Common myeloid progenitor, CD34-positive (primary cell): ENCODE data around the gene MPDZ.

Experiments used
- CTCF ChIA-PET: fragments of 350-600 bp; sonication (Branson Sonifier 250); formaldehyde crosslinking; loops from one replicate; lab custom pipeline; 2021; ENCODE audit warnings: antibody characterized with exemption; lab: Charles Lee
- POLR2A ChIA-PET: fragments of 350-600 bp; sonication (Branson Sonifier 250); formaldehyde crosslinking; loops from one replicate; lab custom pipeline; 2021; ENCODE audit warnings: antibody characterized with exemption; lab: Charles Lee
- DNase-seq, 3 donors: peaks; one replicate each; pipeline versions ENCODE4 v3.0.0 to v3.0.0-alpha.2; 2013
- H3K27ac ChIP-seq, 2 experiments: 1 replicate in 1 of 2; 2 replicates in 1 of 2; pipeline ENCODE4 v1.7.0; 2013; ENCODE audit warnings: inconsistent platforms in 2 of 2, low read length in 2 of 2, mild to moderate bottlenecking in 2 of 2, low read depth in 1 of 2, moderate library complexity in 1 of 2; ENCODE audit not compliant: severe bottlenecking in 2 of 2, insufficient read depth in 1 of 2, poor library complexity in 1 of 2
- H3K27me3 ChIP-seq, 5 experiments: replicated peaks in 2 of 5; 1 replicate in 3 of 5; 2 replicates in 2 of 5; pipeline versions ENCODE4 v1.6.1 to v1.7.0; 2013; ENCODE audit warnings: low read length in 4 of 5, mild to moderate bottlenecking in 2 of 5, moderate library complexity in 2 of 5, inconsistent platforms in 1 of 5; ENCODE audit not compliant: insufficient read depth in 5 of 5, control insufficient read depth in 4 of 5
- H3K36me3 ChIP-seq, 4 experiments: 1 replicate in 2 of 4; 2 replicates in 2 of 4; pipeline versions ENCODE4 v1.6.1 to v1.7.0; 2013; ENCODE audit warnings: low read length in 3 of 4, control low read depth in 1 of 4, mild to moderate bottlenecking in 1 of 4; ENCODE audit not compliant: control insufficient read depth in 4 of 4, insufficient read depth in 4 of 4
- H3K4me1 ChIP-seq, 4 experiments: 1 replicate in 3 of 4; 2 replicates in 1 of 4; pipeline versions ENCODE4 v1.6.1 to v1.7.1; 2013; ENCODE audit warnings: low read length in 3 of 4, mild to moderate bottlenecking in 3 of 4, control low read depth in 1 of 4, inconsistent platforms in 1 of 4, moderate library complexity in 1 of 4; ENCODE audit not compliant: control insufficient read depth in 4 of 4, insufficient read depth in 4 of 4; ENCODE audit errors: control extremely low read depth in 1 of 4
- H3K4me3 ChIP-seq, 7 experiments: 1 replicate in 4 of 7; 2 replicates in 3 of 7; pipeline versions ENCODE4 v1.5.1 to v1.7.0; 2013; ENCODE audit warnings: mild to moderate bottlenecking in 7 of 7, low read length in 6 of 7, moderate library complexity in 6 of 7, inconsistent platforms in 2 of 7, low read depth in 2 of 7, control low read depth in 1 of 7; ENCODE audit not compliant: insufficient read depth in 4 of 7, control insufficient read depth in 1 of 7; ENCODE audit errors: extremely low read depth in 1 of 7
- H3K9me3 ChIP-seq, 5 experiments: 1 replicate in 4 of 5; 2 replicates in 1 of 5; pipeline versions ENCODE4 v1.6.1 to v1.7.1; 2013; ENCODE audit warnings: low read length in 4 of 5, mild to moderate bottlenecking in 2 of 5, inconsistent platforms in 1 of 5, low read depth in 1 of 5, moderate library complexity in 1 of 5; ENCODE audit not compliant: control insufficient read depth in 4 of 5, insufficient read depth in 2 of 5; ENCODE audit errors: control extremely low read depth in 1 of 5
- WGBS: methylation state at CpG from one replicate; pipeline ENCODE4 v1.1.5; 2013; ENCODE audit not compliant: insufficient coverage; 5-methylcytosine and 5-hydroxymethylcytosine counted together

The MPDZ gene

DNA sequence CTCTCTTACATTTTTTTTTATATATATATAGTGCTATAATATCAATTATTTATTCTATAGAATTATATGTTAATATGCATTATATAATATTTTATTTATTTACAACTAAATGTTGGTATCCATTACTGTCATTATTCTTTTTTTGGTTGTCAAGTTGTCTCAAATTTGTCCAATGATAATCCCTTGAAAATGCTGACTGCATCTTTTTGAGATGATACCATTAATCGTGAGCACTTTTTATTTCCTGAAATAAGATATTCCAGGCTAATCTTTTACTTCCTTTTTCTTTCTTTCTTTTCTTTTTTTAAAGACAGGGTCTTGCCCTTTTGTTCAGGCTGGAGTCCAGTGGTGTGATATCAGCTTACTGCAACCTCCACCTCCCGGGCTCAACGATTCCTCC is 12.7 kb upstream of the MPDZ start:
- ChIA-PET POLR2A (no interaction called here), CTCF (no interaction called here)
- no peak overlapping the region for H3K27ac ChIP-seq
- no peaks in the 10 kb centered on the region for H3K4me1 ChIP-seq
- H3K27me3 ChIP-seq: no peaks in the 10 kb centered on the region
- 95% methylated on average over 3 of the region's 3 CpGs for WGBS
- H3K36me3 ChIP-seq: no peaks in the 10 kb centered on the region
- peaks cover 0 to 2% (median 0%) of the 10 kb centered on the region in 5 experiments for H3K9me3 ChIP-seq
- no peak for DNase-seq
- H3K4me3 ChIP-seq: no peak overlapping the region

DNA sequence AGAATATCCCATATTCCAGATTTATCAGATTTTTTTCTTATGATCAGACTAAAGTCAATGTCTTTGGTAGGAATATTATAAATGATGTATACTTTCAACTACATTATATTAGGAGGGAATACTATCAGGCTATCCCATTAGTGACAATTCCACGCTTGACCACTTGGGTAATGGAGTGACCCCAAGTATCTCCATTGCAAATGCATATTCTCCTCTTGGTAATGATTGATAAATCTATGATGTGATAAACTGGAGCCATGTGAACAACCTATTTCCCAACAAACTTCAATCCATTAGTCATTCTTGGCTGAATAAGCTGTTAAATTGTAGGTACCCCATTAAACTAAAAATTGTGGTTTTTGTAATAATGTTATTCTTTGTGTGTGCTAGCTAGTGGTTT is 12.2 kb upstream of the MPDZ start:
- no peaks in the 10 kb centered on the region for H3K36me3 ChIP-seq
- no CpG with 5 or more reads among the region's 1 CpG for WGBS
- ChIA-PET CTCF (no interaction called here), POLR2A (no interaction called here)
- H3K27me3 ChIP-seq: no peaks in the 10 kb centered on the region
- no peak overlapping the region for H3K27ac ChIP-seq
- no peak overlapping the region for H3K4me3 ChIP-seq
- no peaks in the 10 kb centered on the region for H3K9me3 ChIP-seq
- no peaks in the 10 kb centered on the region for H3K4me1 ChIP-seq
- no peak for DNase-seq

DNA sequence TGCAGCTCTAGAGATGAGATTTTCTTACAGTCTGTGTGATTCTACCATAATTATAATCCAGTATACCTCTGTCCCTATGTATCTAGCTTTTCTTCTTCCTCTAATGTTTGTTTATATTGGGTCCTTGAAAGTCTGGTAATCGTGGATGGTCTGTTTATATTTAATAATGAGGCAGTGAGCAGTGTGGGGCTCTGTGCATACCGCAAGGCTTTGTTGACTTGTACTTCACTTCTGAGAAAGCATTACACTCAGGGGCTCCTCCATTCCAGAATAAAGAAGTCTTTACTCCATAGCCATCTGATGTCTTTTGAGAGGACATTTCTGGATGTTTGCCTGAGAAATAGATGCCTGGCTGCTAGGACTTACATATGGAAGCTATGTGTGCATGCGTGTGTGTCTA is 4.5 kb upstream of the MPDZ start:
- Histone ChIP-seq H3K4me3 (no peak overlapping the region), H3K4me1 (peaks cover 0 to 5% (median 2%) of the 10 kb centered on the region in 4 experiments), H3K27me3 (peaks cover 0 to 2% (median 0%) of the 10 kb centered on the region in 5 experiments), H3K36me3 (no peaks in the 10 kb centered on the region), H3K27ac (no peak overlapping the region), H3K9me3 (no peaks in the 10 kb centered on the region)
- POLR2A ChIA-PET: no interaction called here
- CTCF ChIA-PET: no interaction called here
- no CpG with 5 or more reads among the region's 3 CpGs for WGBS
- DNase-seq: no peak

DNA sequence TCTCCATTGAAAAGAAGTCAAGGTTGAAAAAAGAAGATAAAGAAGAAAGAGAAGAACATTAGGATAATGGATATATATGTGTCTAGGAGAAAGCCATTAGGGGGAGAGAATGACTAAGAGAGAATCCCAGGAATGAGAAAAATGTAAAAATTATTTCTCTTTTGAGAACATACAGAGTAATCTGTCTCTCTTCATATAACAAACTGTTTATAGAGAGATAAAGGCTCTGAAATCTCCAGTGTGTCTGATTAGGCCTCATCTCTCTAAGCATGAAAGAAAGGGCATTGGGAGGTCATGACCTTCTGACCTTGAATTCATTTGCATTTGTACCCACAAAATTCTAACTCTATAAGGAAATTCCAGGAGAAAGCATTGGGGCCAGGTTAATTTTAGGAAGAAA is 3.5 kb upstream of the MPDZ start:
- Histone ChIP-seq H3K4me3 (no peak overlapping the region), H3K4me1 (peaks cover 0 to 12% (median 7%) of the 10 kb centered on the region in 4 experiments)

DNA sequence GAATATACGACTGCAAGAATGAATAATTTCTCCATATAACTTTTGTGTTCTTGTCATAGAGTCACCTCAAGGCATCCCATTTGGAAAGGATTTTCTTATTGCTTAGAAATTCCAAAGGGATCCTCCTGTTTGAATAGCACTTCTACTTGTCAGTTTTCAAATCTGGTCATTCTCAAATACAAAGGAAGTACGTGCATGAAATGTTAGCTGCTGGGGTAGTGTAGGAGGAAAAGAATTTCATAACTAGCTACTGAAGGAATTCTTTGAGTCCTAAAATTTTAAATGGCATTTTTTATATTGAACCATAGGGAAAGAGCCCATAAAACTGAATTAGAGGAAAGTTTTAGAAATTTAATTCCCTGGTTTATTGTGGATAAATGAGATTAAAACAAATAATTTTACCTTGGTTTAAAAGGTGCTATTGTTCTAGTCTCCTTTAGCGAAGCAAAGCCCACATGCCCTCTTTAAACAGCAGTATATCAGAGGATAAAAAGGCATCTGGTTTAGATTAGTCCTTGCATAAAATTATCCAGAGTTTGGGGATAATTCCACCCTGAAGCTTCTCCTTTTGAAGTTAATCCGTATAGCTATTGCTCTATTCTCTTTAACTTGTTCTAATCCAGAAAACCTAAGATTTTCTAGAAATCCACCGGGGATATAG is 2.0 kb upstream of the MPDZ start:
- no peak overlapping the region for H3K4me3 ChIP-seq
- H3K27me3 ChIP-seq: peaks cover 0 to 4% (median 0%) of the 10 kb centered on the region in 5 experiments
- H3K27ac ChIP-seq: no peak overlapping the region
- DNase-seq: no peak
- WGBS: 100% methylated on average over 3 of the region's 5 CpGs
- ChIA-PET POLR2A (no interaction called here), CTCF (no interaction called here)
- H3K36me3 ChIP-seq: no peaks in the 10 kb centered on the region
- H3K9me3 ChIP-seq: no peaks in the 10 kb centered on the region
- H3K4me1 ChIP-seq: peaks cover 0 to 13% (median 7%) of the 10 kb centered on the region in 4 experiments

More for the DNA sequence above, 3.5 kb upstream of the MPDZ start:
- ChIA-PET POLR2A (no interaction called here), CTCF (no interaction called here)
- H3K9me3 ChIP-seq: no peaks in the 10 kb centered on the region
- H3K27me3 ChIP-seq: peaks cover 0 to 4% (median 0%) of the 10 kb centered on the region in 5 experiments
- H3K36me3 ChIP-seq: no peaks in the 10 kb centered on the region
- no peak overlapping the region for H3K27ac ChIP-seq
- no peak for DNase-seq

DNA sequence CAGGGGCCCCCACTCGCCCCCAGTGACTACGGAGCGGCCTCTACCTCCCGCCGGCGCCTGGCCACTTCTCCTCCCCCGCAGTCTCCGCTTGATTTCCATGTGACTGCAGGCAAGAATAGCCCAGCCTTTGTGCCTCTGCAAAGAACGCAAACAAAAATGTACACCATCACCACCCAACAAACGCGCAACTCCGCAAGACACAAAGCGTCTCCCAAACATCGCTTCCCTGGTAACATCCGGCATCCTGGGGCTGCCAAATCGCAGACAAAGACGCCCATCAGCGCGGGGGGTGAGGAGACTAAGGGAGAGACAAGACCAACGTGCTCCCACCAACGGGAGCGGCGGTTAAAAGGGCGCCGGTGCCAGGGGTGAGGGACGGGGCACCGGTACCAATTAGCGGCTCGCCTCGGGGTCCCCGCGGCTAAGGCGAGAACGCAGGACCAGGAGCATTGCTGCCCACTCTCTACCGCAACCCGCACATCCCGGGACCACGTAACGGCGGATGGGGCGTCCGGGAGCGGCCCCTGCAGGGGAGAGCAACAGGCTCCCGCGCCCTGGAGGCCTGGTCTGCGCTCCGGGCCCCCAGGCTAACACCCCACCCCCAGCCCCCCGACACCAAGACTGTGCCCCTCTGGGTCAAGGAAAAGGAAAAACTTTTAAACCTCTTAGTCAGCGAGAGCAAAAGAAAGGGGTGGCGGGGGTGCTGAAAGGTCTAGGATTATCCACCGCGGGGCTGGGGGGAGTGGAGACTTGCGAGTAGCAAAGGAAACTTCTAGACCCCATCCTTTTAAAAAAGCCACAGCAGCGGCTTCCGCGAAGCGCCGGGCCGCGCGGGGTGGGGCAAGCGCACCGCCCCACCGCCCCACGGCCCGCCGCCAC is 885 bp downstream of the MPDZ start:
- under 1% methylated on average over 38 of the region's 67 CpGs for WGBS
- CTCF ChIA-PET: no interaction called here

DNA sequence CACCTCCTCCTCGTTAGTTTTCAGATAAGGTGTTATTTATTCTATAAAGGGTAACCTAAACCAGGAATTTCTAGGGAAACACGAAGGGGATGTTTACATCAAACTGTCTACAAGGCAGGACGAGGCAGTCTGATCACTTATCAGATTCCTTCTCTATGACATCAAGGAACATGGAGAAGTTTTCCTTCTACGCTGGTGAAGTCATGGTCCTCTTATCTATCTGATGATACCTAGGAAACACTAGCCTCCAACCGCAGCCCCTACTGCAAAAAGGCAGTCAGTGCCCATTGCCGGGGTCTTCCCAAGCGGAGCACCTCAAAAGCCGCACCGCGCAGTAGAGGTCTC is 1.5 kb downstream of the MPDZ start:
- DNase-seq: no peak
- Histone ChIP-seq H3K9me3 (no peaks in the 10 kb centered on the region), H3K36me3 (no peaks in the 10 kb centered on the region), H3K4me3 (peak overlapping the region in 6 of 7 experiments; percentile 37 to 85 (median 74)), H3K27me3 (peaks cover 0 to 4% (median 0%) of the 10 kb centered on the region in 5 experiments), H3K27ac (no peak overlapping the region), H3K4me1 (peaks cover 0 to 15% (median 10%) of the 10 kb centered on the region in 4 experiments)
- ChIA-PET CTCF (no interaction called here), POLR2A (no interaction called here)
- 63% methylated on average over 9 of the region's 10 CpGs for WGBS

More for the DNA sequence above, 885 bp downstream of the MPDZ start:
- Histone ChIP-seq H3K9me3 (no peaks in the 10 kb centered on the region), H3K4me3 (peak overlapping the region; percentile 37 to 85 (median 69)), H3K36me3 (no peaks in the 10 kb centered on the region), H3K27me3 (peaks cover 0 to 4% (median 0%) of the 10 kb centered on the region in 5 experiments), H3K27ac (no peak overlapping the region), H3K4me1 (peaks cover 0 to 15% (median 10%) of the 10 kb centered on the region in 4 experiments)
- POLR2A ChIA-PET: no interaction called here
- peak; percentile 33 to 77 (median 68) for DNase-seq
